ENCODE measurements around the gene BNIPL. TPM values are rescaled to one million over a fixed set of nuclear protein-coding genes. Genes with fewer than 3 reads are reported as not detected.

BNIPL gene
- total and polyA plus RNA-seq, 2 of the 13 experiments (the other 11 are each of a cell fraction or from before 2014, with no cell fraction given): 0.40 to 1.1 TPM

DNA sequence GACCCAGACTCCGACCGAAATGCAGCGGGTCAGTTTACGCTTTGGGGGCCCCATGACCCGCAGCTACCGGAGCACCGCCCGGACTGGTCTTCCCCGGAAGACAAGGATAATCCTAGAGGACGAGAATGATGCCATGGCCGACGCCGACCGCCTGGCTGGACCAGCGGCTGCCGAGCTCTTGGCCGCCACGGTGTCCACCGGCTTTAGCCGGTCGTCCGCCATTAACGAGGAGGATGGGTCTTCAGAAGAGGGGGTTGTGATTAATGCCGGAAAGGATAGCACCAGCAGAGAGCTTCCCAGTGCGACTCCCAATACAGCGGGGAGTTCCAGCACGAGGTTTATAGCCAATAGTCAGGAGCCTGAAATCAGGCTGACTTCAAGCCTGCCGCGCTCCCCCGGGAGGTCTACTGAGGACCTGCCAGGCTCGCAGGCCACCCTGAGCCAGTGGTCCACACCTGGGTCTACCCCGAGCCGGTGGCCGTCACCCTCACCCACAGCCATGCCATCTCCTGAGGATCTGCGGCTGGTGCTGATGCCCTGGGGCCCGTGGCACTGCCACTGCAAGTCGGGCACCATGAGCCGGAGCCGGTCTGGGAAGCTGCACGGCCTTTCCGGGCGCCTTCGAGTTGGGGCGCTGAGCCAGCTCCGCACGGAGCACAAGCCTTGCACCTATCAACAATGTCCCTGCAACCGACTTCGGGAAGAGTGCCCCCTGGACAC lies 11.7 kb downstream of the BNIPL start (continued):
- no peak for TF ChIP-seq HNF4G (IDR thresholded peaks at IDR 0.05; ENCODE audit: borderline replicate concordance, low read depth, low read length)
- TF ChIP-seq HNF4G (CRISPR knock-in tag; IDR thresholded peaks at IDR 0.05; ENCODE audit: borderline replicate concordance, low read depth): no peak
- peak; percentile 30 for TF ChIP-seq ZNF883 (CRISPR knock-in tag; IDR thresholded peaks at IDR 0.05; ENCODE audit: not compliant biosample characterization)
- TF ChIP-seq, protein P1, sequence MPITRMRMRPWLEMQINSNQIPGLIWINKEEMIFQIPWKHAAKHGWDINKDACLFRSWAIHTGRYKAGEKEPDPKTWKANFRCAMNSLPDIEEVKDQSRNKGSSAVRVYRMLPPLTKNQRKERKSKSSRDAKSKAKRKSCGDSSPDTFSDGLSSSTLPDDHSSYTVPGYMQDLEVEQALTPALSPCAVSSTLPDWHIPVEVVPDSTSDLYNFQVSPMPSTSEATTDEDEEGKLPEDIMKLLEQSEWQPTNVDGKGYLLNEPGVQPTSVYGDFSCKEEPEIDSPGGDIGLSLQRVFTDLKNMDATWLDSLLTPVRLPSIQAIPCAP (CRISPR knock-in tag; IDR thresholded peaks at IDR 0.05; ENCODE audit: low read depth): no peak
- no peak for TF ChIP-seq ZNF557 (CRISPR knock-in tag; IDR thresholded peaks at IDR 0.05)
- no peak for TF ChIP-seq ZKSCAN8 (CRISPR knock-in tag; IDR thresholded peaks at IDR 0.05; ENCODE audit: borderline replicate concordance)
- no peak for TF ChIP-seq ZNF264 (CRISPR knock-in tag; IDR thresholded peaks at IDR 0.05)
- TF ChIP-seq, protein P2, sequence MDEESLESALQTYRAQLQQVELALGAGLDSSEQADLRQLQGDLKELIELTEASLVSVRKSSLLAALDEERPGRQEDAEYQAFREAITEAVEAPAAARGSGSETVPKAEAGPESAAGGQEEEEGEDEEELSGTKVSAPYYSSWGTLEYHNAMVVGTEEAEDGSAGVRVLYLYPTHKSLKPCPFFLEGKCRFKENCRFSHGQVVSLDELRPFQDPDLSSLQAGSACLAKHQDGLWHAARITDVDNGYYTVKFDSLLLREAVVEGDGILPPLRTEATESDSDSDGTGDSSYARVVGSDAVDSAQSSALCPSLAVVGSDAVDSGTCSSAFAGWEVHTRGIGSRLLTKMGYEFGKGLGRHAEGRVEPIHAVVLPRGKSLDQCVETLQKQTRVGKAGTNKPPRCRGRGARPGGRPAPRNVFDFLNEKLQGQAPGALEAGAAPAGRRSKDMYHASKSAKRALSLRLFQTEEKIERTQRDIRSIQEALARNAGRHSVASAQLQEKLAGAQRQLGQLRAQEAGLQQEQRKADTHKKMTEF (CRISPR knock-in tag; IDR thresholded peaks at IDR 0.05): peak; percentile 27
- TF ChIP-seq ZSCAN22 (CRISPR knock-in tag; IDR thresholded peaks at IDR 0.05): no peak
- no peak for TF ChIP-seq ZKSCAN1 (IDR thresholded peaks at IDR 0.05; ENCODE audit: low read length)
- TF ChIP-seq HNRNPL (IDR thresholded peaks at IDR 0.05; ENCODE audit: low read depth, low read length): peak; percentile 89
- TF ChIP-seq, protein P3, sequence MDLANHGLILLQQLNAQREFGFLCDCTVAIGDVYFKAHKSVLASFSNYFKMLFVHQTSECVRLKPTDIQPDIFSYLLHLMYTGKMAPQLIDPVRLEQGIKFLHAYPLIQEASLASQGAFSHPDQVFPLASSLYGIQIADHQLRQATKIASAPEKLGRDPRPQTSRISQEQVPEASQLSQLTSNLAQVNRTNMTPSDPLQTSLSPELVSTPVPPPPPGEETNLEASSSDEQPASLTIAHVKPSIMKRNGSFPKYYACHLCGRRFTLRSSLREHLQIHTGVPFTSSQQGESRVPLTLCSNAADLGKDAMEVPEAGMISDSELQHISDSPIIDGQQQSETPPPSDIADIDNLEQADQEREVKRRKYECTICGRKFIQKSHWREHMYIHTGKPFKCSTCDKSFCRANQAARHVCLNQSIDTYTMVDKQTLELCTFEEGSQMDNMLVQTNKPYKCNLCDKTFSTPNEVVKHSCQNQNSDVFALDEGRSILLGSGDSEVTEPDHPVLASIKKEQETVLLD (CRISPR knock-in tag; IDR thresholded peaks at IDR 0.05; ENCODE audit: low read depth): no peak
- peak; percentile 80 for TF ChIP-seq SALL1 (CRISPR knock-in tag; IDR thresholded peaks at IDR 0.05)
- TF ChIP-seq, protein P4, sequence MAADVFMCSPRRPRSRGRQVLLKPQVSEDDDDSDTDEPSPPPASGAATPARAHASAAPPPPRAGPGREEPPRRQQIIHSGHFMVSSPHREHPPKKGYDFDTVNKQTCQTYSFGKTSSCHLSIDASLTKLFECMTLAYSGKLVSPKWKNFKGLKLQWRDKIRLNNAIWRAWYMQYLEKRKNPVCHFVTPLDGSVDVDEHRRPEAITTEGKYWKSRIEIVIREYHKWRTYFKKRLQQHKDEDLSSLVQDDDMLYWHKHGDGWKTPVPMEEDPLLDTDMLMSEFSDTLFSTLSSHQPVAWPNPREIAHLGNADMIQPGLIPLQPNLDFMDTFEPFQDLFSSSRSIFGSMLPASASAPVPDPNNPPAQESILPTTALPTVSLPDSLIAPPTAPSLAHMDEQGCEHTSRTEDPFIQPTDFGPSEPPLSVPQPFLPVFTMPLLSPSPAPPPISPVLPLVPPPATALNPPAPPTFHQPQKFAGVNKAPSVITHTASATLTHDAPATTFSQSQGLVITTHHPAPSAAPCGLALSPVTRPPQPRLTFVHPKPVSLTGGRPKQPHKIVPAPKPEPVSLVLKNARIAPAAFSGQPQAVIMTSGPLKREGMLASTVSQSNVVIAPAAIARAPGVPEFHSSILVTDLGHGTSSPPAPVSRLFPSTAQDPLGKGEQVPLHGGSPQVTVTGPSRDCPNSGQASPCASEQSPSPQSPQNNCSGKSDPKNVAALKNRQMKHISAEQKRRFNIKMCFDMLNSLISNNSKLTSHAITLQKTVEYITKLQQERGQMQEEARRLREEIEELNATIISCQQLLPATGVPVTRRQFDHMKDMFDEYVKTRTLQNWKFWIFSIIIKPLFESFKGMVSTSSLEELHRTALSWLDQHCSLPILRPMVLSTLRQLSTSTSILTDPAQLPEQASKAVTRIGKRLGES (CRISPR knock-in tag; IDR thresholded peaks at IDR 0.05; ENCODE audit: borderline replicate concordance): 0 out of 2 replicates have a peak, but pooled peaks have one; percentile 23
- TF ChIP-seq, protein P5, sequence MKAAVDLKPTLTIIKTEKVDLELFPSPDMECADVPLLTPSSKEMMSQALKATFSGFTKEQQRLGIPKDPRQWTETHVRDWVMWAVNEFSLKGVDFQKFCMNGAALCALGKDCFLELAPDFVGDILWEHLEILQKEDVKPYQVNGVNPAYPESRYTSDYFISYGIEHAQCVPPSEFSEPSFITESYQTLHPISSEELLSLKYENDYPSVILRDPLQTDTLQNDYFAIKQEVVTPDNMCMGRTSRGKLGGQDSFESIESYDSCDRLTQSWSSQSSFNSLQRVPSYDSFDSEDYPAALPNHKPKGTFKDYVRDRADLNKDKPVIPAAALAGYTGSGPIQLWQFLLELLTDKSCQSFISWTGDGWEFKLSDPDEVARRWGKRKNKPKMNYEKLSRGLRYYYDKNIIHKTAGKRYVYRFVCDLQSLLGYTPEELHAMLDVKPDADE (CRISPR knock-in tag; IDR thresholded peaks at IDR 0.05): no peak
